NCI-H446 treated with DMSO at 0.1 percent for 48 hours (cell line): ENCODE results near the gene EPN1.
"Not testable (repeated sequence)": the region's sequence is repeated elsewhere in the genome, so short reads cannot be mapped to it uniquely, and the experiment has no call there.

Experiments used
- DNase-seq: peaks from one replicate; lab custom pipeline; 2025; lab: John Stamatoyannopoulos, UW

Gene EPN1

GRCh38 chr19:55720214-55720746 lies 45.3 kb downstream of the EPN1 start:
- no peak for DNase-seq

GRCh38 chr19:55720801-55721200 lies 45.8 kb downstream of the EPN1 start:
- no peak for DNase-seq

GRCh38 chr19:55723491-55723890 lies 48.5 kb downstream of the EPN1 start:
- no peak for DNase-seq

- not testable (repeated sequence) for DNase-seq
Measured at GRCh38 chr19:55730378-55730777, 55.4 kb downstream of the EPN1 start.

- DNase-seq, result no peak
Measured at GRCh38 chr19:55738302-55738701, 63.3 kb downstream of the EPN1 start, which contains the start of gene NLRP9. Gene NLRP9 (minus strand): TSS chr19:55738402. CDS start chr19:55738374, 28 bp downstream.

GRCh38 chr19:55750715-55751114 lies 75.7 kb downstream of the EPN1 start:
- no peak for DNase-seq

- no peak for DNase-seq
Measured at GRCh38 chr19:55753401-55753800, 78.4 kb downstream of the EPN1 start.

- not testable (repeated sequence) for DNase-seq
Measured at GRCh38 chr19:55756808-55757207, 81.8 kb downstream of the EPN1 start.

GRCh38 chr19:55758797-55759196 lies 83.8 kb downstream of the EPN1 start, which contains the start of gene RFPL4A:
Gene RFPL4A (plus strand): TSS chr19:55759097. CDS start chr19:55761801, 2,704 bp downstream.
- DNase-seq, result not testable (repeated sequence)
